OCI-LY1 (cell line): Measurements from ENCODE around the gene LZTS3.

ENCODE experiments used
- H2AFZ ChIP-seq: fragments of 200-600 bp; sonication (generic), shearing (Covaris generic); 2 replicates; pipeline ENCODE4 v1.6.0; 2014; ENCODE audit warnings: antibody characterized with exemption, mild to moderate bottlenecking, low read length
- H3F3A ChIP-seq: fragments of 200-600 bp; sonication (generic), shearing (Covaris generic); 2 replicates; pipeline ENCODE4 v1.6.0; 2014; ENCODE audit warnings: mild to moderate bottlenecking, antibody characterized with exemption, low read length, moderate library complexity; ENCODE audit not compliant: insufficient read depth
- H3K27ac ChIP-seq: fragments of 200-600 bp; sonication (generic); 2 replicates; pipeline ENCODE4 v1.5.1; 2014; ENCODE audit warnings: low read length, mixed run types, mild to moderate bottlenecking, low read depth; ENCODE audit not compliant: poor library complexity, severe bottlenecking
- H3K27me3 ChIP-seq: fragments of 200-600 bp; sonication (generic); 2 replicates; pipeline ENCODE4 v1.6.0; 2014; ENCODE audit warnings: antibody characterized with exemption, mild to moderate bottlenecking, low read length, moderate library complexity; ENCODE audit not compliant: insufficient read depth
- H3K36me3 ChIP-seq: fragments of 200-600 bp; sonication (generic); 2 replicates; pipeline ENCODE4 v1.6.1; 2014; ENCODE audit warnings: mild to moderate bottlenecking, antibody characterized with exemption, low read length, moderate library complexity, mixed read lengths; ENCODE audit not compliant: insufficient read depth
- H3K4me1 ChIP-seq: fragments of 200-600 bp; sonication (generic); 2 replicates; pipeline ENCODE4 v1.5.1; 2014; ENCODE audit warnings: mild to moderate bottlenecking, low read length, moderate library complexity; ENCODE audit not compliant: insufficient read depth, severe bottlenecking
- H3K4me2 ChIP-seq: fragments of 200-600 bp; sonication (generic), shearing (Covaris generic); 2 replicates; pipeline ENCODE4 v1.6.1; 2014; ENCODE audit warnings: low read length
- H3K4me3 ChIP-seq: fragments of 200-600 bp; sonication (generic); 2 replicates; pipeline ENCODE4 v1.5.1; 2014; ENCODE audit warnings: low read length, low read depth, mild to moderate bottlenecking, mixed read lengths; ENCODE audit not compliant: poor library complexity, severe bottlenecking
- H3K79me2 ChIP-seq: fragments of 200-600 bp; shearing (Covaris generic); 2 replicates; pipeline ENCODE4 v1.6.1; 2016; ENCODE audit warnings: mixed run types, low read length, mixed read lengths; ENCODE audit not compliant: insufficient read depth
- H3K9ac ChIP-seq: fragments of 200-600 bp; sonication (generic), shearing (Covaris generic); 2 replicates; pipeline ENCODE4 v1.6.1; 2014; ENCODE audit warnings: mild to moderate bottlenecking, low read length, mixed read lengths
- H3K9me2 ChIP-seq: fragments of 200-600 bp; sonication (generic), shearing (Covaris generic); 2 replicates; pipeline ENCODE4 v1.6.1; 2014; ENCODE audit warnings: low read depth, mild to moderate bottlenecking, low read length, mixed read lengths
- H3K9me3 ChIP-seq: fragments of 200-600 bp; shearing (Covaris generic); 2 replicates; pipeline ENCODE4 v1.6.1; 2014; ENCODE audit warnings: low read length, mixed read lengths
- H4K20me1 ChIP-seq: fragments of 200-600 bp; sonication (generic), shearing (Covaris generic); 2 replicates; pipeline ENCODE4 v1.6.0; 2016; ENCODE audit warnings: mild to moderate bottlenecking, low read length; ENCODE audit not compliant: insufficient read depth
- CTCF ChIP-seq: fragments of 200-600 bp; sonication (generic), shearing (Covaris generic); IDR thresholded peaks from 2 replicates; pipeline ENCODE4 v1.5.1; 2017; ENCODE audit warnings: mild to moderate bottlenecking, antibody characterized with exemption, low read length, moderate library complexity, mixed read lengths
- EZH2 ChIP-seq: fragments of 200-600 bp; sonication (generic), shearing (Covaris generic); IDR thresholded peaks from 2 replicates; pipeline ENCODE4 v1.8.0; 2017; ENCODE audit warnings: borderline replicate concordance, mixed run types, mild to moderate bottlenecking, antibody characterized with exemption, low read length, moderate library complexity, mixed read lengths

LZTS3 gene

GRCh38 chr20:3166913-3167342, 6.4 kb downstream of the LZTS3 start:
- Histone ChIP-seq H3K27me3 (no peaks in the 10 kb centered on the region), H3F3A (no peaks in the 10 kb centered on the region), H3K4me3 (no peak overlapping the region), H3K4me1 (no peaks in the 10 kb centered on the region), H4K20me1 (no peaks in the 10 kb centered on the region), H2AFZ (no peak overlapping the region), H3K9me2 (no peaks in the 10 kb centered on the region), H3K4me2 (no peak overlapping the region), H3K9me3 (no peaks in the 10 kb centered on the region), H3K36me3 (no peaks in the 10 kb centered on the region), H3K79me2 (no peaks in the 10 kb centered on the region), H3K9ac (no peak overlapping the region), H3K27ac (no peak overlapping the region)
- TF ChIP-seq CTCF: no peak
- no peak for TF ChIP-seq EZH2

- Histone ChIP-seq H3K36me3 (no peaks in the 10 kb centered on the region), H3K9me2 (no peaks in the 10 kb centered on the region), H3K9me3 (no peaks in the 10 kb centered on the region), H3K4me1 (no peaks in the 10 kb centered on the region), H3F3A (no peaks in the 10 kb centered on the region), H3K9ac (no peak overlapping the region), H2AFZ (no peak overlapping the region), H3K27ac (no peak overlapping the region), H3K4me2 (no peak overlapping the region), H3K79me2 (no peaks in the 10 kb centered on the region), H3K27me3 (no peaks in the 10 kb centered on the region), H3K4me3 (no peak overlapping the region), H4K20me1 (no peaks in the 10 kb centered on the region)
- TF ChIP-seq CTCF (no peak), EZH2 (no peak)
Measured at GRCh38 chr20:3166338-3166912, 6.9 kb downstream of the LZTS3 start.

GRCh38 chr20:3165473-3166337, 7.6 kb downstream of the LZTS3 start:
- Histone ChIP-seq H3K9ac (no peak overlapping the region), H3K27me3 (no peaks in the 10 kb centered on the region), H3K4me3 (no peak overlapping the region), H3K9me2 (no peaks in the 10 kb centered on the region), H3K36me3 (no peaks in the 10 kb centered on the region), H3F3A (no peaks in the 10 kb centered on the region), H4K20me1 (no peaks in the 10 kb centered on the region), H2AFZ (no peak overlapping the region), H3K27ac (no peak overlapping the region), H3K4me1 (no peaks in the 10 kb centered on the region), H3K9me3 (no peaks in the 10 kb centered on the region), H3K4me2 (no peak overlapping the region), H3K79me2 (no peaks in the 10 kb centered on the region)
- TF ChIP-seq CTCF: no peak
- no peak for TF ChIP-seq EZH2
